ENCODE measurements around the gene ERVH48-1.

DNA sequence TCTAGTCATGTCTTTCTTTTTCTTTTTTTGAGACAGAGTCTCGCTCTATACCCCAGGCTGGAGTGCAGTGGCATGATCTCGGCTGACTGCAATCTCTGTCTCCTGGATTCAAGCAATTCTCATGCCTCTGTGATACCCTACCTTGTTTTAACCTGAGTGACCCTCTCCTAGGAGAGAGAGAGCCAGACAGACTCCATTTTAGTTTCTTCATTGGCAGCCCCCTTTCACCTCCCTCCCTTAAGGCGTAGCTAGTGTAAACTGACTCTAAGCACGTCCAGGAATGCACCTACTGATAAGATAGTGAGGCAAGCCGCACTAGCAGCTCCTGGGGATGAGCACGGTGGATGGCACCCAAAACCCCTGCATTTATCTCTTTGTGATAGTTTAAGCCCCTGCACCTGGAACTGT lies 43.8 kb upstream of the ERVH48-1 start:
- TF ChIP-seq CTCF (IDR thresholded peaks at IDR 0.05) = no peak
- no peak for TF ChIP-seq POLR2A (IDR thresholded peaks at IDR 0.05)

Measured in breast epithelium (tissue), 3 donors.